ENCODE results near the gene IKZF2.
A peak's percentile ranks its signal among the peaks of the same experiment; 100 is the strongest.

Gene IKZF2

GRCh38 chr2:212991120-212991519 lies 160.3 kb downstream of the IKZF2 start:
- no peak overlapping the region for H3K4me3 ChIP-seq (ENCODE audit: low read depth, low read length)
- TF ChIP-seq CTCF (IDR thresholded peaks at IDR 0.05; ENCODE audit: control insufficient read depth, extremely low read depth, insufficient read depth), result no peak
- no peak for DNase-seq (ENCODE audit: low read depth)

- TF ChIP-seq CTCF (IDR thresholded peaks at IDR 0.05; ENCODE audit: control insufficient read depth, extremely low read depth, insufficient read depth), result no peak
- no peak for DNase-seq (ENCODE audit: low read depth)
- no peak overlapping the region for H3K4me3 ChIP-seq (ENCODE audit: low read depth, low read length)
Measured at GRCh38 chr2:212990697-212991096, 160.7 kb downstream of the IKZF2 start.

GRCh38 chr2:212987492-212987891 lies 163.9 kb downstream of the IKZF2 start:
- TF ChIP-seq CTCF (IDR thresholded peaks at IDR 0.05; ENCODE audit: control insufficient read depth, extremely low read depth, insufficient read depth), result peak; percentile 40; the same call in 1 of the 2 replicates
- no peak overlapping the region for H3K4me3 ChIP-seq (ENCODE audit: low read depth, low read length)
- no peak for DNase-seq (ENCODE audit: low read depth)

GRCh38 chr2:212984129-212984528 lies 167.3 kb downstream of the IKZF2 start:
- DNase-seq (ENCODE audit: low read depth), result no peak
- no peak overlapping the region for H3K4me3 ChIP-seq (ENCODE audit: low read depth, low read length)
- no peak for TF ChIP-seq CTCF (IDR thresholded peaks at IDR 0.05; ENCODE audit: control insufficient read depth, extremely low read depth, insufficient read depth)

GRCh38 chr2:212979799-212980198 lies 171.6 kb downstream of the IKZF2 start:
- DNase-seq (ENCODE audit: low read depth), result peak; percentile 38
- no peak for TF ChIP-seq CTCF (IDR thresholded peaks at IDR 0.05; ENCODE audit: control insufficient read depth, extremely low read depth, insufficient read depth)

GRCh38 chr2:212979046-212979612 lies 172.3 kb downstream of the IKZF2 start:
- TF ChIP-seq CTCF (IDR thresholded peaks at IDR 0.05; ENCODE audit: control insufficient read depth, extremely low read depth, insufficient read depth), result no peak
- no peak overlapping the region for H3K4me3 ChIP-seq (ENCODE audit: low read depth, low read length)
- DNase-seq (ENCODE audit: low read depth), result no peak

More at GRCh38 chr2:212979799-212980198, 171.6 kb downstream of the IKZF2 start:
- H3K4me3 ChIP-seq (ENCODE audit: low read depth, low read length), result no peak overlapping the region

- H3K4me3 ChIP-seq (ENCODE audit: low read depth, low read length), result no peak overlapping the region
- no peak for DNase-seq (ENCODE audit: low read depth)
- TF ChIP-seq CTCF (IDR thresholded peaks at IDR 0.05; ENCODE audit: control insufficient read depth, extremely low read depth, insufficient read depth), result no peak
Measured at GRCh38 chr2:212977152-212977551, 174.3 kb downstream of the IKZF2 start.

Measured in LNCaP clone FGC (cell line).